ENCODE measurements around the gene HOXD13. TPM values are rescaled to one million over a fixed set of nuclear protein-coding genes. Genes with fewer than 3 reads are reported as not detected.

HOXD13 gene
- total RNA-seq, 4 donors from 2014 or later: 0.32 TPM; not detected in 3

DNA sequence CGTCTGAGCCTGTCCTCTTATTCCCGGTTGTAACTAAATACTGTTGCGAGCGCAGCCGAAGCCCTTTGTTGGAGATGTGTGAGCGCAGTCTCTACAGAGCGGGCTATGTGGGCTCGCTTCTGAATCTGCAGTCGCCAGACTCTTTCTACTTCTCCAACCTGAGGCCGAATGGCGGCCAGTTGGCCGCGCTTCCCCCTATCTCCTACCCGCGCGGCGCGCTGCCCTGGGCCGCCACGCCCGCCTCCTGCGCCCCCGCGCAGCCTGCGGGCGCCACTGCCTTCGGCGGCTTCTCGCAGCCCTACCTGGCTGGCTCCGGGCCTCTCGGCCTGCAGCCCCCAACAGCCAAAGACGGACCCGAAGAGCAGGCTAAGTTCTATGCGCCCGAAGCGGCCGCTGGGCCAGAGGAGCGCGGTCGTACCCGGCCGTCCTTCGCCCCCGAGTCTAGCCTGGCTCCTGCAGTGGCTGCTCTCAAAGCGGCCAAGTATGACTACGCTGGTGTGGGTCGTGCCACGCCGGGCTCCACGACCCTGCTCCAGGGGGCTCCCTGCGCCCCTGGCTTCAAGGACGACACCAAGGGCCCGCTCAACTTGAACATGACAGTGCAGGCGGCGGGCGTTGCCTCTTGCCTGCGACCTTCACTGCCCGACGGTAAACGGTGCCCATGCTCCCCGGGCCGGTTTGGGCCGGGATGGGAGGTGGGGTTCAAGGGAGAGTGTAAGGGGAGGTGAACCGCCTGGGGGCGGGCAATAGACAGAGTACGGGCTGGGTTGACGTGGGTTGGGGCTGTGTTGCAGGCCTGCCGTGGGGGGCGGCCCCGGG, 7.4 kb downstream of the HOXD13 start, which contains the start of gene HOXD12:
Gene HOXD12, plus strand, starts transcription at position 68 of the 819 bp plus-strand sequence. Its CDS starts 7 bp downstream, at position 75.
- no peak within 1 kb of the TSS for H3K27ac ChIP-seq
- WGBS, 2 donors (ENCODE audit: low coverage in 1 of 2): 32 to 40% methylated on average over 5 to 65 of the region's 70 CpGs
- in situ Hi-C loops (cut with MboI; ENCODE audit: low pct_ligation_motif_present in 1 of 4, low pct_unique_long_range_greater_than_20kb in 1 of 4, low sequenced_read_pairs in 3 of 4) (loop anchor here (10.0 to 25.0 kb wide), 6 partner anchors 413 to 1037 kb away; no protein-coding TSS in a partner anchor), intact Hi-C loops (cut with DNase I; ENCODE audit: low total_unique reads) (no loop called here)
- H3K9me3 ChIP-seq: no peaks in the 10 kb centered on the region
- no peak within 1 kb of the TSS for H3K4me3 ChIP-seq
- H3K27me3 ChIP-seq: peaks cover 100% of the 10 kb centered on the region
- H3K4me1 ChIP-seq: peaks cover 0 to 37% (median 30%) of the 10 kb centered on the region in 4 donors
- no peaks in the 10 kb centered on the region for H3K36me3 ChIP-seq
- DNase-seq: no peak
- TF ChIP-seq, protein P1, sequence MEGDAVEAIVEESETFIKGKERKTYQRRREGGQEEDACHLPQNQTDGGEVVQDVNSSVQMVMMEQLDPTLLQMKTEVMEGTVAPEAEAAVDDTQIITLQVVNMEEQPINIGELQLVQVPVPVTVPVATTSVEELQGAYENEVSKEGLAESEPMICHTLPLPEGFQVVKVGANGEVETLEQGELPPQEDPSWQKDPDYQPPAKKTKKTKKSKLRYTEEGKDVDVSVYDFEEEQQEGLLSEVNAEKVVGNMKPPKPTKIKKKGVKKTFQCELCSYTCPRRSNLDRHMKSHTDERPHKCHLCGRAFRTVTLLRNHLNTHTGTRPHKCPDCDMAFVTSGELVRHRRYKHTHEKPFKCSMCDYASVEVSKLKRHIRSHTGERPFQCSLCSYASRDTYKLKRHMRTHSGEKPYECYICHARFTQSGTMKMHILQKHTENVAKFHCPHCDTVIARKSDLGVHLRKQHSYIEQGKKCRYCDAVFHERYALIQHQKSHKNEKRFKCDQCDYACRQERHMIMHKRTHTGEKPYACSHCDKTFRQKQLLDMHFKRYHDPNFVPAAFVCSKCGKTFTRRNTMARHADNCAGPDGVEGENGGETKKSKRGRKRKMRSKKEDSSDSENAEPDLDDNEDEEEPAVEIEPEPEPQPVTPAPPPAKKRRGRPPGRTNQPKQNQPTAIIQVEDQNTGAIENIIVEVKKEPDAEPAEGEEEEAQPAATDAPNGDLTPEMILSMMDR (IDR thresholded peaks at IDR 0.05): no peak
- no peak for TF ChIP-seq EP300 (IDR thresholded peaks at IDR 0.05; ENCODE audit: low read depth)
- no peak for TF ChIP-seq POLR2AphosphoS5 (IDR thresholded peaks at IDR 0.05)
- TF ChIP-seq POLR2A (IDR thresholded peaks at IDR 0.05): no peak

DNA sequence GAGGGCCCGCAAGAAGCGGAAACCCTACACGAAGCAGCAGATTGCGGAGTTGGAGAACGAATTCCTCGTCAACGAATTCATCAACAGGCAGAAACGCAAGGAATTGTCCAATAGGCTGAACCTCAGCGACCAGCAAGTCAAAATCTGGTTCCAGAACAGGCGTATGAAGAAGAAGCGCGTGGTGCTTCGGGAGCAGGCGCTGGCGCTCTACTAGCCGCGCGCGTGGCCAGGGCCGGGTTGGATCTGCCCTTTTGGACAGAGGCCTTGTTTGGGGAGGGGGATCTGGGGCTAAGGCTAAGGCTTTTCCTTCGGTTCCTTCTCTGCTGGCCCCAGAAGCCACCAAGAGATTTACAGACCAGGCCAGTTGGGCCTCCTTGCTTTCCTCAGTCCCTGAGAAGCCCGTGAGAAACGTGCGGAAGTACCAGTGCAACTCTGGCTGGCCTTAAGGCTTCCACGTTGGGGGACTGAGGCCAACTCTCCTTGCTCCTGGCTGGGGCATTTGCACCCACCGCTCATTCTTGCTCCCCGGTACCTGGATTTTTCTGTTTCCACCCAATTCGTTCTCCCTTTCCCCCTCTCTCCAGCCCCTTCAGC, 8.1 kb downstream of the HOXD13 start:
- Histone ChIP-seq H3K27ac (no peak overlapping the region), H3K4me1 (peaks cover 0 to 38% (median 31%) of the 10 kb centered on the region in 4 donors)

DNA sequence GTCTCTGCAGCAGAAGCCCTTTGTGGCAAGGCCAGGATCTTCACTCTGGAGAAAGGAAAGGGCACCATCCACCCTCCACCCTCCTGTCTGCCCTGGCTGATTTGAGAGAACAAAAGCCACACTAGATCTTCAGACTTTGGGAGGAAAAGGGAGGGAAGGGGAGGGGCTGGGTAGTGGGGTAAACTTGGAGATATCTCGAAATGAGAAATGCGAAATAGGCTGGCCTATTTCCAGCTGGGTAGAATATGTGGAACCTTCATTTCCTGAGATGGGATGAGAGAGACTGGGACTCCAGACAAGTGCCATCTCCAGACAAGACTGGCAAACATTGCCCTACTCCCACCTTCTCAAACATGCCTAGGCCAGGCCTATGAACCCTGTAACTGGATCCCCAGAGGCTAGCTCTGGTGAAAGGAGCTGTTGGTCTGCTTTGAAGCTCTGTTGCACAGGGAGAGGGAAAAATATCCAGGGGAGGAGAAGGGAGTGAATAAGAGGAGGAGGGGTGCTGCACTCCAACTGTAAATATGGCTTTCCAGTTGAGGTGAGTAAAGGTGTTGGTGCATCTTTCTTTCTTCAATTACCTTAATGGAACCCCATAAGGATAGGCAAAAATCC, 8.8 kb downstream of the HOXD13 start:
- no peaks in the 10 kb centered on the region for H3K9me3 ChIP-seq
- H3K27ac ChIP-seq: no peak overlapping the region
- WGBS, 2 donors (ENCODE audit: low coverage in 1 of 2): 33 to 49% methylated on average over 2 of the region's 2 CpGs
- no peak for DNase-seq
- no peak overlapping the region for H3K4me3 ChIP-seq
- peaks cover 100% of the 10 kb centered on the region for H3K27me3 ChIP-seq
- TF ChIP-seq, protein P1 (IDR thresholded peaks at IDR 0.05): no peak
- TF ChIP-seq EP300 (IDR thresholded peaks at IDR 0.05; ENCODE audit: low read depth) (no peak), POLR2A (IDR thresholded peaks at IDR 0.05) (no peak), POLR2AphosphoS5 (IDR thresholded peaks at IDR 0.05) (no peak)
- H3K36me3 ChIP-seq: no peaks in the 10 kb centered on the region
- peaks cover 0 to 37% (median 31%) of the 10 kb centered on the region in 4 donors for H3K4me1 ChIP-seq
- in situ Hi-C loops (cut with MboI; ENCODE audit: low pct_ligation_motif_present in 1 of 4, low pct_unique_long_range_greater_than_20kb in 1 of 4, low sequenced_read_pairs in 3 of 4): loop anchor here in 3 of 4 donors (25.0 kb wide), 2 partner anchors 711 to 1036 kb away; no protein-coding TSS in a partner anchor
- intact Hi-C loops (cut with DNase I; ENCODE audit: low total_unique reads): no loop called here

More for the DNA sequence above, 8.1 kb downstream of the HOXD13 start:
- no peak for DNase-seq
- no peak for TF ChIP-seq POLR2AphosphoS5 (IDR thresholded peaks at IDR 0.05)
- TF ChIP-seq, protein P1 (IDR thresholded peaks at IDR 0.05): no peak
- TF ChIP-seq EP300 (IDR thresholded peaks at IDR 0.05; ENCODE audit: low read depth): no peak
- in situ Hi-C loops (cut with MboI; ENCODE audit: low pct_ligation_motif_present in 1 of 4, low pct_unique_long_range_greater_than_20kb in 1 of 4, low sequenced_read_pairs in 3 of 4): loop anchor here in 3 of 4 donors (25.0 kb wide), 2 partner anchors 712 to 1037 kb away; no protein-coding TSS in a partner anchor
- no peaks in the 10 kb centered on the region for H3K36me3 ChIP-seq
- no peaks in the 10 kb centered on the region for H3K9me3 ChIP-seq
- intact Hi-C loops (cut with DNase I; ENCODE audit: low total_unique reads): no loop called here
- WGBS, 2 donors (ENCODE audit: low coverage in 1 of 2): 57 to 67% methylated on average over 6 to 28 of the region's 28 CpGs
- H3K27me3 ChIP-seq: peaks cover 100% of the 10 kb centered on the region
- H3K4me3 ChIP-seq: no peak overlapping the region

DNA sequence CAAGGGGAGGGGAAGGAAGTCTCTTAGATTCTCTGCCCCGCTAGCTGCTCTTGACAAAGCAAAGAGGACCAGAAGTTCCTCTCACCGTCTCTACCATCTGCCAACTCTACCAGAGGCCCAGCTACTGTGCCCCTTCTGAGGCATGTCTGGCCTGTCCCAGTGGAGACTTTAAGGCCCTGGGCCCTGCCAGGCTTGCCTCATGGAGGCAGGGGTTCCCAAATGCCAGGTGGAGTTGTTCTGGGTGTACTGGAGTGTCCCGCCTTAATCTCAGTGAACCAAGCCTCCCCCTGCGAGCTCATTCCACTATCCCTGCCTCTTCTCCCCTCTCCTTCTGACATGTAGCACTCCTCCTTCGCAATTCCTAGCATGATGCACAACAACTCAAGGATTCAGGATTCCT, 9.3 kb downstream of the HOXD13 start:
- intact Hi-C loops (cut with DNase I; ENCODE audit: low total_unique reads): loop anchor here (2.0 kb wide), 1 partner anchor 405 kb away; no protein-coding TSS in a partner anchor
- WGBS, 2 donors (ENCODE audit: low coverage in 1 of 2): 68 to 71% methylated on average over 3 to 5 of the region's 5 CpGs
- H3K4me3 ChIP-seq: no peak overlapping the region
- no peaks in the 10 kb centered on the region for H3K9me3 ChIP-seq
- H3K4me1 ChIP-seq: peaks cover under 1 to 37% (median 31%) of the 10 kb centered on the region in 4 donors
- H3K36me3 ChIP-seq: no peaks in the 10 kb centered on the region
- H3K27me3 ChIP-seq: peaks cover 100% of the 10 kb centered on the region
- DNase-seq: no peak
- TF ChIP-seq POLR2A (IDR thresholded peaks at IDR 0.05) (no peak), EP300 (IDR thresholded peaks at IDR 0.05; ENCODE audit: low read depth) (no peak), POLR2AphosphoS5 (IDR thresholded peaks at IDR 0.05) (no peak)
- TF ChIP-seq, protein P1 (IDR thresholded peaks at IDR 0.05): no peak
- in situ Hi-C loops (cut with MboI; ENCODE audit: low pct_ligation_motif_present in 1 of 4, low pct_unique_long_range_greater_than_20kb in 1 of 4, low sequenced_read_pairs in 3 of 4): loop anchor here in 3 of 4 donors (25.0 kb wide), 2 partner anchors 710 to 1035 kb away; no protein-coding TSS in a partner anchor
- H3K27ac ChIP-seq: no peak overlapping the region
